ENCODE measurements around the gene TMEM259.
A peak's percentile ranks its signal among the peaks of the same experiment; 100 is the strongest.

Gene TMEM259

GRCh38 chr19:1000591-1001537 is 20.1 kb downstream of the TMEM259 start:
- no peak for DNase-seq

- peak in 1 of 2 donors; percentile 37 for DNase-seq
Observed at GRCh38 chr19:1000095-1000494, 20.8 kb downstream of the TMEM259 start, which contains the start of gene GRIN3B. Gene GRIN3B, plus strand, starts transcription at chr19:1000419. Its CDS starts 19 bp downstream, at chr19:1000438.

GRCh38 chr19:999379-999719 is 21.6 kb downstream of the TMEM259 start:
- no peak for DNase-seq

- DNase-seq, result no peak
Observed at GRCh38 chr19:998064-998463, 22.9 kb downstream of the TMEM259 start.

GRCh38 chr19:996051-996838 is 24.7 kb downstream of the TMEM259 start:
- DNase-seq, result no peak

GRCh38 chr19:995051-995827 is 25.7 kb downstream of the TMEM259 start:
- DNase-seq, result no peak

- DNase-seq, result no peak
Observed at GRCh38 chr19:994516-994915, 26.4 kb downstream of the TMEM259 start.

GRCh38 chr19:993831-994393 is 27.0 kb downstream of the TMEM259 start:
- no peak for DNase-seq

- DNase-seq, result no peak
Observed at GRCh38 chr19:993361-993830, 27.5 kb downstream of the TMEM259 start.

- DNase-seq, result no peak
Observed at GRCh38 chr19:992670-993055, 28.3 kb downstream of the TMEM259 start.

- DNase-seq, result no peak
Observed at GRCh38 chr19:991932-992669, 28.8 kb downstream of the TMEM259 start.

- peak; percentile 15 to 36 for DNase-seq
Observed at GRCh38 chr19:991174-991931, 29.6 kb downstream of the TMEM259 start.

GRCh38 chr19:990746-991145 is 30.2 kb downstream of the TMEM259 start:
- DNase-seq, result no peak

GRCh38 chr19:990119-990571 is 30.8 kb downstream of the TMEM259 start:
- no peak for DNase-seq

GRCh38 chr19:989381-990081 is 31.4 kb downstream of the TMEM259 start:
- no peak for DNase-seq

GRCh38 chr19:988510-988909 is 32.4 kb downstream of the TMEM259 start:
- no peak for DNase-seq

GRCh38 chr19:988081-988480 is 32.8 kb downstream of the TMEM259 start:
- no peak for DNase-seq

GRCh38 chr19:986083-986482 is 34.8 kb downstream of the TMEM259 start:
- DNase-seq, result no peak

- peak; percentile 88 to 92 for DNase-seq
Observed at GRCh38 chr19:984165-984967, 36.6 kb downstream of the TMEM259 start, which contains the start of gene WDR18. Gene WDR18, plus strand, starts transcription at chr19:984345. Its CDS starts 9 bp downstream, at chr19:984354.

Data from inflammatory macrophage (primary cell).